ENCODE results near the gene CEP162.

The CEP162 gene

GRCh38 chr6:84255641-84256040 lies 28.2 kb upstream of the CEP162 start:
- no peaks in the 10 kb centered on the region for H3K36me3 ChIP-seq (ENCODE audit: control insufficient read depth, low read length)
- H3K4me1 ChIP-seq (ENCODE audit: control insufficient read depth, low read length): no peaks in the 10 kb centered on the region
- no peak for TF ChIP-seq CTCF (IDR thresholded peaks at IDR 0.05; ENCODE audit: low read depth, low read length, poor library complexity, severe bottlenecking)
- no peak for TF ChIP-seq EZH2phosphoT487 (IDR thresholded peaks at IDR 0.05; ENCODE audit: borderline replicate concordance, low read length)
- no peak overlapping the region for H3K27ac ChIP-seq (ENCODE audit: low read depth, low read length)
- H3K27me3 ChIP-seq (ENCODE audit: control insufficient read depth, low read length): no peaks in the 10 kb centered on the region; the same call in 1 of the 2 replicates
- no peaks in the 10 kb centered on the region for H3F3A ChIP-seq (ENCODE audit: control insufficient read depth, insufficient read depth)
- no peak overlapping the region for H3K4me2 ChIP-seq (ENCODE audit: low read length)
- no peaks in the 10 kb centered on the region for H3K79me2 ChIP-seq (ENCODE audit: control insufficient read depth, low read length)
- no peak overlapping the region for H3K4me3 ChIP-seq (ENCODE audit: low read length)
- no peaks in the 10 kb centered on the region for H3K9me2 ChIP-seq (replicated peaks; ENCODE audit: control insufficient read depth, low read length)
- H4K20me1 ChIP-seq (ENCODE audit: control insufficient read depth, insufficient read depth, low read depth, low read length): no peaks in the 10 kb centered on the region
- H3K9me3 ChIP-seq (ENCODE audit: control insufficient read depth, insufficient read depth, low read length): no peaks in the 10 kb centered on the region

- Histone ChIP-seq H3K27ac (ENCODE audit: low read depth, low read length) (no peak overlapping the region), H3K9me2 (replicated peaks; ENCODE audit: control insufficient read depth, low read length) (no peaks in the 10 kb centered on the region), H3K4me1 (ENCODE audit: control insufficient read depth, low read length) (no peaks in the 10 kb centered on the region), H3K36me3 (ENCODE audit: control insufficient read depth, low read length) (no peaks in the 10 kb centered on the region), H3K79me2 (ENCODE audit: control insufficient read depth, low read length) (no peaks in the 10 kb centered on the region), H3K4me3 (ENCODE audit: low read length) (no peak overlapping the region), H3K9me3 (ENCODE audit: control insufficient read depth, insufficient read depth, low read length) (no peaks in the 10 kb centered on the region), H4K20me1 (ENCODE audit: control insufficient read depth, insufficient read depth, low read depth, low read length) (no peaks in the 10 kb centered on the region), H3F3A (ENCODE audit: control insufficient read depth, insufficient read depth) (no peaks in the 10 kb centered on the region), H3K4me2 (ENCODE audit: low read length) (no peak overlapping the region), H3K27me3 (ENCODE audit: control insufficient read depth, low read length) (no peaks in the 10 kb centered on the region)
- no peak for TF ChIP-seq EZH2phosphoT487 (IDR thresholded peaks at IDR 0.05; ENCODE audit: borderline replicate concordance, low read length)
- TF ChIP-seq CTCF (IDR thresholded peaks at IDR 0.05; ENCODE audit: low read depth, low read length, poor library complexity, severe bottlenecking): no peak
These were observed 25.9 kb upstream of the CEP162 start for GRCh38 chr6:84253380-84253779.

- Histone ChIP-seq H3K9me2 (replicated peaks; ENCODE audit: control insufficient read depth, low read length) (no peaks in the 10 kb centered on the region), H3K27me3 (ENCODE audit: control insufficient read depth, low read length) (no peaks in the 10 kb centered on the region), H3K4me1 (ENCODE audit: control insufficient read depth, low read length) (no peaks in the 10 kb centered on the region), H3K27ac (ENCODE audit: low read depth, low read length) (no peak overlapping the region), H3K4me3 (ENCODE audit: low read length) (no peak overlapping the region), H3K79me2 (ENCODE audit: control insufficient read depth, low read length) (no peaks in the 10 kb centered on the region), H3K36me3 (ENCODE audit: control insufficient read depth, low read length) (no peaks in the 10 kb centered on the region), H3K4me2 (ENCODE audit: low read length) (no peak overlapping the region), H3K9me3 (ENCODE audit: control insufficient read depth, insufficient read depth, low read length) (no peaks in the 10 kb centered on the region), H4K20me1 (ENCODE audit: control insufficient read depth, insufficient read depth, low read depth, low read length) (no peaks in the 10 kb centered on the region), H3F3A (ENCODE audit: control insufficient read depth, insufficient read depth) (no peaks in the 10 kb centered on the region)
- TF ChIP-seq CTCF (IDR thresholded peaks at IDR 0.05; ENCODE audit: low read depth, low read length, poor library complexity, severe bottlenecking) (no peak), EZH2phosphoT487 (IDR thresholded peaks at IDR 0.05; ENCODE audit: borderline replicate concordance, low read length) (no peak)
These were observed 24.6 kb upstream of the CEP162 start for GRCh38 chr6:84251891-84252539.
